ENCODE results near the gene PRRX2.

Gene PRRX2

DNA sequence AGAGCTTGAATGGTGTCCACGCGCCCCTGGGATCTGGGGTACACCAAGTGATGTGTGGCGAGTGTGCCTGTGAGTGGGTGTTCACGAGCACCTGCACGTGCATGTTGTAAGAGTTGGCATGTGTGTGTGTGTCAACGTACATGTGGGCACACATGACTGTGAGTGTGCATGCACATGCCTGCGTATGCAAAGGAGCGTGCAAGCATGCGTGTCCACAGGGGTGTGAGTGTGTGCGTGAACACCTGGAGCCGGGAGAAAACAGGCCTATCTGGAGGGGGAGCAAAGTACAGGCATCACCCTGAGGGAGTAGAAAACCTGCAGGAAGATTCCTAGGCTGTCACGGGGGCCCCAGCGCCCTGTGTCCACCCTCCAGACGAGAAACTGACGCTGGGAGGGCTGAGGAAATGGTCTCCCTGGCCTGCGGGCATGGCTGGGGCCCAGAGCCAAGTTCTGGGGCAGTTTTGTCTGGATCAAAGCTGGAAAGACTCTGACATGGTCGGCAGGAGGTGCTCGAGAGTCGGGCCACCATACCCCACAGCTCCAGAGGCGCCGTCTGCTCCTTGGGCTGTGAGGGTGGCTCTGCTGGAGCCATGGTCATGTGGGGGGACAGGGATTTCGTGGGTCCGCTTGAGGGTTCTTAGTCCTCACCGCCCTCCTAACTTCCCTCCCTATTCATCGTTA lies 55.6 kb downstream of the PRRX2 start:
- Histone ChIP-seq H3K4me3 (ENCODE audit: low read depth, low read length, poor library complexity, severe bottlenecking) (no peak overlapping the region), H3K27ac (ENCODE audit: low read depth, low read length, poor library complexity, severe bottlenecking) (no peak overlapping the region), H3K27me3 (ENCODE audit: insufficient read depth, low read length) (0 out of 2 replicates have a peak, but pooled peaks cover 4% of the 10 kb centered on the region), H3K9me3 (ENCODE audit: low read length) (no peaks in the 10 kb centered on the region), H4K20me1 (ENCODE audit: insufficient read depth, low read length) (no peaks in the 10 kb centered on the region), H3K79me2 (ENCODE audit: insufficient read depth, low read length) (no peaks in the 10 kb centered on the region), H2AFZ (ENCODE audit: low read length) (no peak overlapping the region), H3F3A (ENCODE audit: insufficient read depth, low read length) (no peaks in the 10 kb centered on the region), H3K4me2 (ENCODE audit: low read length) (no peak overlapping the region), H3K9me2 (ENCODE audit: low read depth, low read length) (no peaks in the 10 kb centered on the region), H3K36me3 (ENCODE audit: insufficient read depth, low read length) (no peaks in the 10 kb centered on the region), H3K4me1 (ENCODE audit: insufficient read depth, low read length, severe bottlenecking) (no peaks in the 10 kb centered on the region), H3K9ac (ENCODE audit: low read length) (no peak overlapping the region)
- TF ChIP-seq, protein P1, sequence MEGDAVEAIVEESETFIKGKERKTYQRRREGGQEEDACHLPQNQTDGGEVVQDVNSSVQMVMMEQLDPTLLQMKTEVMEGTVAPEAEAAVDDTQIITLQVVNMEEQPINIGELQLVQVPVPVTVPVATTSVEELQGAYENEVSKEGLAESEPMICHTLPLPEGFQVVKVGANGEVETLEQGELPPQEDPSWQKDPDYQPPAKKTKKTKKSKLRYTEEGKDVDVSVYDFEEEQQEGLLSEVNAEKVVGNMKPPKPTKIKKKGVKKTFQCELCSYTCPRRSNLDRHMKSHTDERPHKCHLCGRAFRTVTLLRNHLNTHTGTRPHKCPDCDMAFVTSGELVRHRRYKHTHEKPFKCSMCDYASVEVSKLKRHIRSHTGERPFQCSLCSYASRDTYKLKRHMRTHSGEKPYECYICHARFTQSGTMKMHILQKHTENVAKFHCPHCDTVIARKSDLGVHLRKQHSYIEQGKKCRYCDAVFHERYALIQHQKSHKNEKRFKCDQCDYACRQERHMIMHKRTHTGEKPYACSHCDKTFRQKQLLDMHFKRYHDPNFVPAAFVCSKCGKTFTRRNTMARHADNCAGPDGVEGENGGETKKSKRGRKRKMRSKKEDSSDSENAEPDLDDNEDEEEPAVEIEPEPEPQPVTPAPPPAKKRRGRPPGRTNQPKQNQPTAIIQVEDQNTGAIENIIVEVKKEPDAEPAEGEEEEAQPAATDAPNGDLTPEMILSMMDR (IDR thresholded peaks at IDR 0.05; ENCODE audit: low read length), result peak; percentile 30; the same call in 1 of the 2 replicates
- no peak for TF ChIP-seq EZH2 (IDR thresholded peaks at IDR 0.05; ENCODE audit: borderline replicate concordance, low read length)

DNA sequence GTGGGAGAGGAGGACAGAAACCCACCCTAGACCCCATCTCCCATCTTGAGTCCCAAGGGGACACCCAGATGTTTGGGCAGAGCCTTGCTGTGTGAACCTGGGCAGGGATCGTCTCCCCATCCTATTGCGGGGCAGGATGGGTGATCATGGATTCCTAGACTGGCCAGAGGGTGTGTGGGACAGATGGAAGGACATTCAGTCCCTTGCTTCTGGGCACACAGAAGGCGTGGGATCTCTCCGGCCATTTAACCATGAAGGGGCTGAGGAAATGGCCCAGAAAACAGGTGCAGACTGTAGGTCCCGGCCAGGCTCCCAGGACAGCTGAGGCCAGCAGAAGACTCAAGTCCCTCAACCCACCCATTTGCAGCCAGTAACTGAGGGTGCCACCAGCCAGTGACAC lies 57.5 kb downstream of the PRRX2 start:
- no peaks in the 10 kb centered on the region for H3K9me3 ChIP-seq (ENCODE audit: low read length)
- no peaks in the 10 kb centered on the region for H3K4me1 ChIP-seq (ENCODE audit: insufficient read depth, low read length, severe bottlenecking)
- H3F3A ChIP-seq (ENCODE audit: insufficient read depth, low read length), result no peaks in the 10 kb centered on the region

DNA sequence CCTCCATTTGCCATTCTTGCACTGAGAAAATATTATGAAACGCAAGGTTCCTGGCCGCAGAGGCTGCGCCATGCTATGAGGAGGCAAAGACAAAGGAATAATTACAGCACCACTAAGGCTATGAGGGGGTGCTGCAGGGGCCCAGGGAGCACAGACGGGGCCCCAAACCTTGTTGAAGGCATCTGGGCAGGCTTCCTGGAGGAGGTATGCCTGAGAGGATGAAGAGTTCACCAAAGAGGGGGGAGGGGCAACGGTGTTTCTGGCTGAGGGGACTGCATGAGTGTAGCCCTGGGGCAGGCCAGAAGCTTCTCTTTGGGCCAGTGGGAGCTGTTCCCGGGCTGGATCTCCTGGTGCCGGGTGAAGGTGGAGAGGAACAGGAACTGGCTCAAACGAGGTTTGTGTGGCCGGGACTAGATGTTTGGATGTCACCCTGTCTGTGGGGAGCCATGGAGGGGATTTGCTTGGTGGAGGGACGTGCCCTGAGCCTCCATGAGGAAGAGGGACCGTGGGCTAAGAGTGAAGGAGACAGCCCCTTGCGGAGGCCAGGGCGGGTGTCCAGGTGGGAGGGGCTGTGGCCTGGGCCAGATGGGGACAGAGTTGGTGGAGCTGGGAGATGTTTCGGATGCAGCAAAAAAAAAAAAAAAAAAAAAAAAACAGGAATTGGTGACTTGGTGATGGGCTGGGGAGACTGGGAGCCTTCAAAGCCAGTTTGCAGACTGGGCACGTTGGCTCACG lies 59.2 kb downstream of the PRRX2 start:
- H3K9me2 ChIP-seq (ENCODE audit: low read depth, low read length), result no peaks in the 10 kb centered on the region
- H3K9ac ChIP-seq (ENCODE audit: low read length), result no peak overlapping the region
- TF ChIP-seq, protein P1 (IDR thresholded peaks at IDR 0.05; ENCODE audit: low read length), result no peak
- TF ChIP-seq EZH2 (IDR thresholded peaks at IDR 0.05; ENCODE audit: borderline replicate concordance, low read length), result no peak
- no peaks in the 10 kb centered on the region for H3K4me1 ChIP-seq (ENCODE audit: insufficient read depth, low read length, severe bottlenecking)
- no peak overlapping the region for H3K27ac ChIP-seq (ENCODE audit: low read depth, low read length, poor library complexity, severe bottlenecking)
- no peaks in the 10 kb centered on the region for H3F3A ChIP-seq (ENCODE audit: insufficient read depth, low read length)
- no peaks in the 10 kb centered on the region for H3K79me2 ChIP-seq (ENCODE audit: insufficient read depth, low read length)
- H3K4me3 ChIP-seq (ENCODE audit: low read depth, low read length, poor library complexity, severe bottlenecking), result no peak overlapping the region
- no peaks in the 10 kb centered on the region for H3K27me3 ChIP-seq (ENCODE audit: insufficient read depth, low read length)
- no peaks in the 10 kb centered on the region for H3K9me3 ChIP-seq (ENCODE audit: low read length)
- H3K4me2 ChIP-seq (ENCODE audit: low read length), result no peak overlapping the region
- H4K20me1 ChIP-seq (ENCODE audit: insufficient read depth, low read length), result no peaks in the 10 kb centered on the region
- no peaks in the 10 kb centered on the region for H3K36me3 ChIP-seq (ENCODE audit: insufficient read depth, low read length)
- H2AFZ ChIP-seq (ENCODE audit: low read length), result no peak overlapping the region

More for the DNA sequence above, 57.5 kb downstream of the PRRX2 start:
- H3K9ac ChIP-seq (ENCODE audit: low read length), result no peak overlapping the region
- H4K20me1 ChIP-seq (ENCODE audit: insufficient read depth, low read length), result no peaks in the 10 kb centered on the region
- H3K9me2 ChIP-seq (ENCODE audit: low read depth, low read length), result no peaks in the 10 kb centered on the region
- no peak overlapping the region for H3K4me2 ChIP-seq (ENCODE audit: low read length)
- no peak overlapping the region for H3K4me3 ChIP-seq (ENCODE audit: low read depth, low read length, poor library complexity, severe bottlenecking)
- no peak overlapping the region for H2AFZ ChIP-seq (ENCODE audit: low read length)
- no peaks in the 10 kb centered on the region for H3K79me2 ChIP-seq (ENCODE audit: insufficient read depth, low read length)
- TF ChIP-seq, protein P1 (IDR thresholded peaks at IDR 0.05; ENCODE audit: low read length), result no peak
- TF ChIP-seq EZH2 (IDR thresholded peaks at IDR 0.05; ENCODE audit: borderline replicate concordance, low read length), result no peak
- 0 out of 2 replicates have a peak, but pooled peaks cover 4% of the 10 kb centered on the region for H3K27me3 ChIP-seq (ENCODE audit: insufficient read depth, low read length)
- H3K27ac ChIP-seq (ENCODE audit: low read depth, low read length, poor library complexity, severe bottlenecking), result no peak overlapping the region
- H3K36me3 ChIP-seq (ENCODE audit: insufficient read depth, low read length), result no peaks in the 10 kb centered on the region

Measured in OCI-LY1 (cell line).